Left ventricle myocardium inferior (tissue), 1 donor: ENCODE measurements around the gene SETDB2. TPM values are rescaled to one million over a fixed set of nuclear protein-coding genes. Genes with fewer than 3 reads are reported as not detected.

ENCODE experiments used
- DNase-seq: peaks from one replicate; pipeline ENCODE4 v3.0.0-alpha.2; 2020
- H3K27ac ChIP-seq: fragments of 200-600 bp; replicated peaks from 2 replicates; pipeline ENCODE4 v1.8.0; 2021
- H3K27me3 ChIP-seq: fragments of 200-600 bp; 2 replicates; pipeline ENCODE4 v1.8.0; 2021; ENCODE audit warnings: low read depth
- H3K36me3 ChIP-seq: fragments of 200-600 bp; 2 replicates; pipeline ENCODE4 v1.8.0; 2021
- H3K4me1 ChIP-seq: fragments of 200-600 bp; 2 replicates; pipeline ENCODE4 v1.8.0; 2021
- H3K4me3 ChIP-seq: fragments of 200-600 bp; 2 replicates; pipeline ENCODE4 v1.8.0; 2021; ENCODE audit warnings: mild to moderate bottlenecking, moderate library complexity
- H3K9me3 ChIP-seq: fragments of 200-600 bp; replicated peaks from 2 replicates; pipeline ENCODE4 v1.8.0; 2021
- intact Hi-C: fragments of 100-400 bp; cut with micrococcal nuclease; formaldehyde crosslinking; loops from one replicate; pipeline ENCODE4 v1.11.0; 2022
- total RNA-seq: library from RNA; stranded (reverse); fragmentation: NEBNext Ultra II Directional; extraction: Animal tissue kit (Norgen Biotek cat#: 25700); gene quantifications from one replicate; pipeline ENCODE4 v1.2.1, GENCODE V29; 2021
- TF ChIP-seq, protein P1 (sequence below): fragments of 200-600 bp; IDR thresholded peaks from 2 replicates; pipeline ENCODE4 v1.8.0; 2021; ENCODE audit warnings: antibody characterized with exemption, mild to moderate bottlenecking, borderline replicate concordance
- donor health status: DM: no; HTN: yes; CAD: no; lungs with severe emphysema.

Gene SETDB2
- total RNA-seq, 1 donor from 2014 or later: 17.8 TPM

DNA sequence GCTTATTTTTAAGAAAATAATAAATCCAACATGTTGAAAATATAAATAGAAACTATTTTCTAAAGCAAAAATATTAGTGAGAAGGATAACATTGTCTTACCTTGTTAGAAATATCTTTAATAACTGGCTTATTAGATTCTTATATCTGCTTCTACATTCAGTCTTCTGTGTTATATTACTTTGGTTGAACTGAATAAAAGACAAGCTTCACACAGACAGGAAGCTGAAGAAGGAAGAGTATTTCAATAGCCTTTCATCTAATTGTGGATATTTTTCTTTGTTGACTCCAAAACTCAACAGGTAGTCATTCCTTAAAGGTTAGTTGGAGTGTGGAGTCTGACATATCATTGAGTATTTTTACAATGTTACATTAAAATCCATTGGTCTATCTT, 10.9 kb downstream of the SETDB2 start:
- H3K27ac ChIP-seq: no peak overlapping the region
- H3K27me3 ChIP-seq: no peaks in the 10 kb centered on the region
- no peaks in the 10 kb centered on the region for H3K9me3 ChIP-seq
- no peak overlapping the region for H3K4me3 ChIP-seq
- H3K36me3 ChIP-seq: peaks cover under 1% of the 10 kb centered on the region
- no peak for DNase-seq
- peaks cover 8% of the 10 kb centered on the region for H3K4me1 ChIP-seq
- TF ChIP-seq, protein P1, sequence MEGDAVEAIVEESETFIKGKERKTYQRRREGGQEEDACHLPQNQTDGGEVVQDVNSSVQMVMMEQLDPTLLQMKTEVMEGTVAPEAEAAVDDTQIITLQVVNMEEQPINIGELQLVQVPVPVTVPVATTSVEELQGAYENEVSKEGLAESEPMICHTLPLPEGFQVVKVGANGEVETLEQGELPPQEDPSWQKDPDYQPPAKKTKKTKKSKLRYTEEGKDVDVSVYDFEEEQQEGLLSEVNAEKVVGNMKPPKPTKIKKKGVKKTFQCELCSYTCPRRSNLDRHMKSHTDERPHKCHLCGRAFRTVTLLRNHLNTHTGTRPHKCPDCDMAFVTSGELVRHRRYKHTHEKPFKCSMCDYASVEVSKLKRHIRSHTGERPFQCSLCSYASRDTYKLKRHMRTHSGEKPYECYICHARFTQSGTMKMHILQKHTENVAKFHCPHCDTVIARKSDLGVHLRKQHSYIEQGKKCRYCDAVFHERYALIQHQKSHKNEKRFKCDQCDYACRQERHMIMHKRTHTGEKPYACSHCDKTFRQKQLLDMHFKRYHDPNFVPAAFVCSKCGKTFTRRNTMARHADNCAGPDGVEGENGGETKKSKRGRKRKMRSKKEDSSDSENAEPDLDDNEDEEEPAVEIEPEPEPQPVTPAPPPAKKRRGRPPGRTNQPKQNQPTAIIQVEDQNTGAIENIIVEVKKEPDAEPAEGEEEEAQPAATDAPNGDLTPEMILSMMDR: no peak
- intact Hi-C loops: no loop called here

DNA sequence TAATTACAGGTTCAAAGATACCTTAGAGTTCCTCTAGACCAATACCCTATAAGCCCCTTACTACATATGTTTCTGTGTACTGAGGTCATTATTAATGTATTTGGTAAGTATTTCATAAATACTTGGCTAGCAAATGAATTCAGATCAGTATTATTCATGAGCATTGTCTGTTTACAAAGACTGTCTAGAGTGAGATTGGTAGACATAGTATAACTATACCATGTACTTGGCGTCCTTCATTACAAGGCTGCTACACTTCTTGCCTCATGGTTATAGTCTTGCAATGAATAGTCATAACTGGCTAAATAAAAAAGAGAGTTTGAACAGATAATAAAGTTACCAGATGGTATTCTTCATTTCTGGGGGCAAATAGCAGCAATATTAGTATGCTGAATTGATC, 12.1 kb downstream of the SETDB2 start:
- Histone ChIP-seq H3K27me3 (no peaks in the 10 kb centered on the region), H3K4me1 (peaks cover 4% of the 10 kb centered on the region), H3K9me3 (no peaks in the 10 kb centered on the region), H3K4me3 (no peak overlapping the region), H3K27ac (no peak overlapping the region), H3K36me3 (peaks cover 12% of the 10 kb centered on the region)
- intact Hi-C loops: no loop called here
- DNase-seq: no peak
- TF ChIP-seq, protein P1: no peak

DNA sequence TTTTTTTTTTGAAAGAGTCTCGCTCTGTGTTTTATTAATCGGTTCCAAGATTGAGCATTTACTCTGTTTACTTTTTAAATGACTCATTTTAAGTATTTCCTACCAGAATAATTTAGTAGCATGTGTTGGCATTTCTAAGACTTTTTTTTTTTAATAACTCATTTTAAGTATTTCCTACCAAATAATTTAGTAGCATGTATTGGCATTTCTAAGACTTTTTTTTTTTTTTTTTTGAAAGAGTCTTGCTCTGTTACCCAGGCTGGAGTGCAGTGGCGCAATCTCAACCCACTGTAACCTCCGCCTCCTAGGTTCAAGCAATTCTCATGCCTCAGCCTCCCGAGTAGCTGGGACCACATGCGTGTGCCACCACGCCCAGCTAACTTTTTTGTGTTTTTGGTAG, 13.1 kb downstream of the SETDB2 start:
- TF ChIP-seq, protein P1: no peak
- no peak overlapping the region for H3K27ac ChIP-seq
- intact Hi-C loops: no loop called here
- no peaks in the 10 kb centered on the region for H3K27me3 ChIP-seq
- peaks cover 23% of the 10 kb centered on the region for H3K36me3 ChIP-seq
- no peak for DNase-seq
- peaks cover 4% of the 10 kb centered on the region for H3K4me1 ChIP-seq
- no peak overlapping the region for H3K4me3 ChIP-seq
- H3K9me3 ChIP-seq: peaks cover 1% of the 10 kb centered on the region

DNA sequence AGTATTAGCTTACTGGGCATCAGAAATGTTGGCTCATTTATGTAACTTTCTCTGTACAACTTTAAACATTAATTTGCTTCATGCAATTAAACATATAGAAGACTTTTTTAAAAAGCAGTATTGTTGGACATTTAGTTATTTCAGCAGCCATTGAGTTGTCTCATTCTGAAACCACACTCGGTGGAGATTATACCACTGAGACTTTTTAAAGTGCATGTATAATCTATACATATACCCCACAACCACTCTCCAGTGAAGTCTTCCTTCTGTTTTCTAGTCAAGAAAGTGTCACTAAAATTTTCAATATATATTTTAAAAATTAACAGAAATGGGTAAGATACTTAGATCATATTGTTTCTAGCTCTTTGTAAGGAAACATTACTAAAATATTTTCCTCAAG, 15.5 kb downstream of the SETDB2 start:
- intact Hi-C loops: no loop called here
- Histone ChIP-seq H3K4me3 (no peak overlapping the region), H3K36me3 (peaks cover 46% of the 10 kb centered on the region), H3K4me1 (peaks cover 6% of the 10 kb centered on the region), H3K27me3 (no peaks in the 10 kb centered on the region), H3K9me3 (peaks cover 15% of the 10 kb centered on the region), H3K27ac (no peak overlapping the region)
- DNase-seq: no peak
- TF ChIP-seq, protein P1: no peak

DNA sequence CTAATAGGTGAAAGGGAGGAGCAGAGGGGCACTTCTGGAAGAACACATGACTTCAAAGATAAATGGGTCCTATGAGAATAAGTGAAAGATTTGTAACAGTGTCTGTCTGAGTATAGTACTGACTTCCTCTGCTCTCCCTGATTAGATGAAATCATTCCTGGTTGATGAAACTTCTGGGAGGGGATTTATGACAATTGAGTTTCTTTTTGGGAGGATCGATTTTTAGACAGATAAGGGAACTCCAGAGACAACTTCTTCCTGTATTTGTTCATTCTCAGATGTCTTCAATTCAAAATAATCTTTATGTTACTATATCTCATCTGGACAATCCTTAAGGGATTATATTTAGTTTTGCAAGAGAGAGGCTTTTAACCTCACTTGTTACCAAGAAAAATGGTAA, 20.0 kb downstream of the SETDB2 start:
- TF ChIP-seq, protein P1: no peak
- Histone ChIP-seq H3K4me3 (no peak overlapping the region), H3K27me3 (no peaks in the 10 kb centered on the region), H3K27ac (peak overlapping the region; percentile 0), H3K36me3 (peaks cover 85% of the 10 kb centered on the region), H3K9me3 (peaks cover 15% of the 10 kb centered on the region), H3K4me1 (peaks cover 6% of the 10 kb centered on the region)
- DNase-seq: no peak
- intact Hi-C loops: no loop called here
